CD4-positive, alpha-beta T cell treated with Interferon gamma for 1 hour (primary cell): ENCODE data around the gene RHBDF1.
A peak's percentile ranks its signal among the peaks of the same experiment; 100 is the strongest.
"Not testable (repeated sequence)": the region's sequence is repeated elsewhere in the genome, so short reads cannot be mapped to it uniquely, and the experiment has no call there.

ENCODE experiments used
- DNase-seq: peaks from one replicate; pipeline ENCODE4 v3.0.0-alpha.2; 2020

The RHBDF1 gene

DNA sequence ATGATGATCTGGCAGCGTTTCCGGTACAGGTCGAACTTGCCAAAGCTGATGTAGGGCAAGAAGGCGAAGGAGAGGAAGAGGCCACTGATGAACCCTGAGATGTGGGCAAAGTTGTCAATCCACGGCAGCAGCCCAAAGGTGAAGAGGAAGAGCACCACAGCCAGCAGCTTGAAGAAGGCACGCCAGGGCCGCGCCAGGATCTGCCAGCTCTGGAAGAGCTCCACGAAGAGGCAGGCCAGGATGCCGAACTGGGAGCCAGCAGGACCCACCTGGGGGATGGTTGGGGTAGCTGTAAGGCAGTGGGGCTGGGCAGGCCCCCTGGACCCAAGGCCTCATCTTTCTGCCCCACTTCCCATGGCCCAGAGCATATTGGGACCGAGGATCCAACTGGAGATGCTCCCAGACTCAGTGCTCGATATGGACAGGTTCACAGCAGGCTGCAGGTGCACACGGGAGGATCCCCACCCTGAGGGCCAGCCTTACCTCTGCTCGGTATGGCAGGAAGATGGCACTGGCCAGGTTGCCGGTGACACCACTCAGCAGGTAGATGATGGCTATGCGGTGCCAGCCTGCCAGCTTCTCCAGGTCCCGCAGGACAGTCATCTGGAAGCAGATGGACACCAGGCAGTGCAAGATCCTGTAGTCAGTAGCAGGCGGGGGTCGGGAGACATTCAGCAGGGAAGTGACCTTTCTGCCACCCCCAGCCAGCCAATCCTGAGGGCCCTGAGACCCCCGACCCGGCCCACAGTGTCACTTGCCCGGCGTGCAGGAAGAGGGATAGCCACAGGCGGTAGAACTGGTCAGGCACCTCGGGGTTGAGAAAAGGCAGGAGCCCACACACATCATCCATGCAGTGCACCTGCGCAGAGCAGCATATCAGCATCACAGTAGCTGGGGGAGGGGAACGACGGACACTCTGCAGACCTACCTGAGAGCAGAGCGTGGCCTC is 13.7 kb downstream of the RHBDF1 start:
- no peak for DNase-seq

GRCh38 chr16:57711-58110 is 14.7 kb downstream of the RHBDF1 start:
- no peak for DNase-seq

DNA sequence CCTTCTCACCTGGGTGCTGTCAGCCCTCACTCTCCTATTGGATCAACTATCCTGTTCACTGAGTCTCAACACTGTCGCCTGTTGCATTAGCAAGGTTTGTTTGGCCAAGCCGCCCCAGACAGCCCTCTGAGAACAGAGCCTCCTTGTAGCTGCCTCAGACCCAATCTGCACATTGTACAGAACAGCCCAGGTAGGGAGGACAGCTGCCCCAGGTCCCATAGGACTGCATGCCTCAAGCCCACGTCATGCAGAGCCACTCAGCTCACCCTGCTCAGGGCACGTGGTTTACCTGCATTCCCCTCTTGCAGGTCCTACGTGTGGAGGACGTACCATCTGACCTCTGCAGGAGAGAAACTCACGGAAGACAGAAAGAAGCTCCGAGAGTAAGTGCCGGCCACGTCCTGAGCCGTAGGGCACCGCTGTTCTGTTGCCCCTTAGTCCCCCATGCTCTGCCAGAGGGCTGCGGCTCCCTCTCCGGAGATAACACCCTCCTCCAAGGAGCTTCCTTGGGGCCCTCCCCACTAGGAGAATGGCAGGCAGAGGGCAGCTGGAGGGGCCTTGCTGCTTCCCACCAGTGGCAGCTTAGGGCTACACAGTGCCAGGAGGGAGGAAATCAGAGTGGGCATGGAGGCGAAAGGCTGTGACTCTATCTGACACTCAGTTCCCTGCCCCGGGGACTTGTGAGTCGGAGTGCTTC is 16.1 kb downstream of the RHBDF1 start:
- no peak for DNase-seq

DNA sequence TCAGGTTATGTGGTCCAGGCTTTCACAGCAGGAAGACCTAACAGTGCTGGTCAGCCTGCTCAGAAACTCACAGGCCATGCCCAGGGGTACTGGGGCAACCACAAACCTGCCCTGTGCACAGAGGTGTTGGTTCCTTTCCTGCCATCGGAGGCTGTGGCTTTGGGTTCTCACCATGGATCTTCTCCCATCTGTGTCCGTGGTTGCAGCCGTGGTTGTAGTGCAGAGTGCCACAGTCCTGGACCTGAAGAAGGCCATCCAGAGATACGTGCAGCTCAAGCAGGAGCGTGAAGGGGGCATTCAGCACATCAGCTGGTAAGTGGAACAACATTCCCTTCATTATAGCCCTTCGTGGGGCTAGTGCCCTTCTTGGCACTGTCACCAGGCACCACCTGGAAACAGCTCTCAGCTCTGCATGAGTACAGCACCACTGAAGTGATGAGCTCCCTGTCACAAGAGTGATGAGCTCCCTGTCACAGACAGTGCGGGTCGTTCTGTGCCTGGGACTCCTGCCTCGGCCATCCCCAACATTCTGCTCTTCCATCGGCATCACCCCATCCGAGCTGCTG is 16.8 kb downstream of the RHBDF1 start:
- no peak for DNase-seq

- no peak for DNase-seq
These were observed 18.2 kb downstream of the RHBDF1 start for GRCh38 chr16:54237-54581.

DNA sequence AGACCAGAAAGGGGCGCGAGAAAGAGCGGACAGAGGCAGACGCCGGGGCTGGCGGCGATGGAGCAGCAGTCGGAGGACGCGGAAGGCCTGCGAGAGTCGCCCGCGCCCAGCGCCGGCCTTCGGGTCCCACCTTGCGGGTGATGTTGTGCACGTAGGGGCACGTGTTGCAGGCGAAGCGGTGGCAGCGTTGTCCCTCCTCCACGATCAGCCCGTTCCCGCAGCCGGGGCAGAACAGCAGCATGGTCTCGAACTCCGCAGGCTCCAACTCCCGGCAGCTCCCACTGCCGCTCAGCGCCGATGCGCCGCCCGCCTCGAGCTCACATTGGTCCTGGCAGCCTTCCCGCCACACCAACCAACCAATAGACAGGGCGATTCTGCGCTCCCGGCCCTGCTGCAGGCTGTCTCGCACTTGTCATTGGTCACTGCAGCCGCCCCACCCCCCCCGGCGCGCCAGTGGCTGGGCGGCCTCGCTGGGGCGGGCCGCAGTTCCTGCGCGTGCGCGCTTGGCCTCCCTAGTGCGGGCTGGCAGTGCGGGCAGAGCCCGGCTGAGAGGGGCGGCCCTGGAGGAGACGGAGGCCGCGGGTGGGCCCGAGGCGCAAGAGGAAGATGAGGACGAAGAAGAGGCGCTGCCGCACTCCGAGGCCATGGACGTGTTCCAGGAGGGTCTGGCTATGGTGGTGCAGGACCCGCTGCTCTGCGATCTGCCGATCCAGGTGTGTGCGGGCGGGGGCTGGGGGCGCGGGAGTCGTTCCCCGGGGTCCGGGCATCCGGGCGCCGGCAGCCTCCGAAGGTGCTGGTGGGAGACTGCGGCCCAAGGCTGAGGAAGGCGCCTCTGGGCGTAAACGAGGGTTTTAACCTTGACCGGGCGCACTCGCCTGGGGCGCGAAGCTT is 18.8 kb downstream of the RHBDF1 start, which contains the start of the genes POLR3K and SNRNP25:
POLR3K (minus strand) TSS at position 263 of the 891 bp plus-strand sequence; CDS start at position 241, 22 bp downstream.
SNRNP25 (plus strand) TSS at position 483 of the 891 bp plus-strand sequence; CDS start at position 672, 189 bp downstream.
- peak; percentile 98 for DNase-seq

DNA sequence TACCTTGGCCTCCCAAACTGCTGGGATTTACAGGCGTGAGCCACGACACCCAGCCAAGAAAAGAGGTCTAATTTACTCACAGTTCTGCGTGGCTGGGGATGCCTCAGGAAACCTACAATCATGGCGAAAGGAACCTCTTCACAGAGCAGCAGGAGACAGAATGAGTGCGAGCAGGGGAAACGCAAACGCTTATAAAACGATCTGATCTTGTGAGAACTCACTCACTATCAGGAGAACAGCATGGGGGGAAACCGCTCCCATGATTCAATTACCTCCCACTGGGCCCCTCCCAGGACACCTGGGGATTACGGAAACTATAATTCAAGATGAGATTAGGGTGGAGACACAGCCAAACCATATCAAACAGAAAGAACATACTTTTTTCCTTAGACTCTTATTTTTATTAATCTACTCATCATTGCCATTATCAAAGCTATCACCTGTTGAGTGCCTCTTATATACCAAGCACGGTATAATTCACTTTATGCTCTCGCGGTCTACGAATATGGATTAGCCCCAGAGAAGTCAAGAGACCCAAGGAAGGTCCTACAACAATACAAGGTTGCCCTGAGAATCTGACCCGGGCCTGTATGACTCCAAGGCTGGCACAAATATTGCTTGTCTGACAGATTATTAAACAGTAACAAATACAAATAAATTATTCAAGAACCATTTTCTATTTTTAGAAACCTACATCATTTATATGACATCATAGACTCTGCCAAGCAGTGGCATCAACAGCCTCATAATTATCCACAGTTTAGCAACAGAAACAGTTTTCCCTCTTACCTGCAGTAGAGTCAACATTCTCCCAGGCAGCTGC is 21.5 kb downstream of the RHBDF1 start:
- no peak for DNase-seq

DNA sequence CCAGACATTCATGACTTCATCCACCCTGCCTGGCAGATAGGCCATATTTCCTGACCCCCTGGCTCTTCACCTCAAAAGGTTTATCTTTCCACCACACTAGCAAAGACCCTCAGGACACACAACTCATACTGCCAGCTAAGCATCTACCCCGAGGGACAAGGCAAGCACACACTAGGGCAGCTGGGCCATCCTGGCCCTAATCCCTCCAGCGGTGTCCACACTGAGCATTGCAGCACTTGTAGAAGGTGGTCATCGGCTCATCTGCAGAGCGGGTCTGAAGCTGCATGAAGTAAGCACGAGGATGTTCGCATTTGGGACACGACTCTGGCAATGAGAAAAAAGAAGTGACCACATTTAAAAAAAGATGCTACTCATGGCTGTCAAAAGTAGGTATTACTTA is 25.2 kb downstream of the RHBDF1 start:
- DNase-seq, result no peak

DNA sequence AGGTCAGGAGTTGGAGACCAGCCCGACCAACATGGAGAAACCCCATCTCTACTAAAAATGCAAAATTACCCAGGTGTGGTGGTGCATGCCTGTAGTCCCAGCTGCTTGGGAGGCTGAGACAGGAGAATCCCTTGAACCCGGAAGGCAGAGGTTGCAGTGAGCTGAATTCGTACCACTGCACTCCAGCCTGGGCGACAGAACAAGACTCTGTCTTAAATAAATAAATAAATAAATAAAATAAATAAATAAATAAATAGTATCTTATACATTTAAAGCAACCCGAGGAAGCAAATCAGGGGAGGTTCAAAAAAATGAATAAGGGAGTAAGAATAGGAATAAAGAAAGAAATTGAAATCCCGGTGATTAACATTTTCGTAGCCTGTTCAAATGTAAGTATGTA is 25.9 kb downstream of the RHBDF1 start:
- DNase-seq, result not testable (repeated sequence)

DNA sequence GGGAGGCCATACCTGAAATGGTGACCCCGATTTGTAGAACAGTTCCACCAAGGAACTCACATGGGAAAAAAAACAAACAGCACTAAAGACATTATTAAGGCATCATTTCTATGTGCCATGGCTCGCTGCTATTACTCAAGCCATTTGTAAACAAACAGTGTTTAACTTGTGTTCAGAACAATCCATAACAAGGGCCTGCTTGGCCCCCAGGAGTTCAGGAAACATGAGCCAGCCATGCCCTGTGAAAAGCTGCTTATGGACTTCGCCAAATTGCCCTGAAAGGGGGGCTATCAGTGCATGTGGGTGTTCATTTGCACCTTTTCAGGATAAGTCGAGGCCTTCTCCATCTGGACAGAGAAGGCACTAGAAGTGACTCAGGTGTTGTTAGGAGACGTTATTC is 27.0 kb downstream of the RHBDF1 start:
- no peak for DNase-seq

DNA sequence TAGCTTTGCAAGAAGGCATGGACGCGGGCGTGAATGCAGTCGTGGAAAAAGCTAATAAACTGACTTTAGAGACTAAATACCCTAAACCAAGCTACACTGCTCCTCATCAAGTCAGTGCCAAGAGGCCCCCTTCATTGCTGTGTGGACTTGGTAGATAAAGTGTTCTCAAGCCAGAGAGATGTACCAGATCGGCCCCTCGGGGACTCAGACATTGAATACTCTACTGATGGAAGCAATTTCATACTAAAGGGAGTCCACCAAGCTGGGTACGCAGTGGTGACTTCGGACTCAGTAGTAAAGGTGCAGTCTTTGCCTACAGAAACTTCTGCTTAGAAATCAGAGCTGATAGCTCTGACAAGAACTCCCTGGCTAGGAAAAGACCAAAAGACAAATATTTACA is 27.8 kb downstream of the RHBDF1 start:
- no peak for DNase-seq

DNA sequence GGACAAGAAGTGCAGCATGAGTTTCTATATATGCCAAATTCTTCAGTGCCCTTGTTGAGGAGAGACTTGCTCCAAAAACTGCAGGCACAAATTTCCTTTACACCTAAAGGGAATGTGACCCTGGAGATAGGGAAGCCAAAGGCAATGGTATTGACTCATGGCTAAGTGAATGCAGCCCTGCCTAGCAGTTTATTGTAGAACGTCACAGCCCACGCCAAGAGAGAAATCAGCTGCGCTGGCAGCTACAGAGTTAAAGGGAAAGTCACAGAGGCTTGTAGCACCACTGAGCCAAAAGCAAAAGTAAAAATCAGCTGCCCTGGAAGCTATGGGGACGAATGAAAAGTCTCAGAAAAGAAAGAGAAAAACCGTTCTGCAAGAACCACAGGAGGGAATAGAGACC is 29.1 kb downstream of the RHBDF1 start:
- DNase-seq, result no peak

GRCh38 chr16:42691-43090 is 29.7 kb downstream of the RHBDF1 start:
- no peak for DNase-seq

GRCh38 chr16:42069-42457 is 30.4 kb downstream of the RHBDF1 start:
- no peak for DNase-seq

- no peak for DNase-seq
These were observed 30.9 kb downstream of the RHBDF1 start for GRCh38 chr16:41439-42068.

DNA sequence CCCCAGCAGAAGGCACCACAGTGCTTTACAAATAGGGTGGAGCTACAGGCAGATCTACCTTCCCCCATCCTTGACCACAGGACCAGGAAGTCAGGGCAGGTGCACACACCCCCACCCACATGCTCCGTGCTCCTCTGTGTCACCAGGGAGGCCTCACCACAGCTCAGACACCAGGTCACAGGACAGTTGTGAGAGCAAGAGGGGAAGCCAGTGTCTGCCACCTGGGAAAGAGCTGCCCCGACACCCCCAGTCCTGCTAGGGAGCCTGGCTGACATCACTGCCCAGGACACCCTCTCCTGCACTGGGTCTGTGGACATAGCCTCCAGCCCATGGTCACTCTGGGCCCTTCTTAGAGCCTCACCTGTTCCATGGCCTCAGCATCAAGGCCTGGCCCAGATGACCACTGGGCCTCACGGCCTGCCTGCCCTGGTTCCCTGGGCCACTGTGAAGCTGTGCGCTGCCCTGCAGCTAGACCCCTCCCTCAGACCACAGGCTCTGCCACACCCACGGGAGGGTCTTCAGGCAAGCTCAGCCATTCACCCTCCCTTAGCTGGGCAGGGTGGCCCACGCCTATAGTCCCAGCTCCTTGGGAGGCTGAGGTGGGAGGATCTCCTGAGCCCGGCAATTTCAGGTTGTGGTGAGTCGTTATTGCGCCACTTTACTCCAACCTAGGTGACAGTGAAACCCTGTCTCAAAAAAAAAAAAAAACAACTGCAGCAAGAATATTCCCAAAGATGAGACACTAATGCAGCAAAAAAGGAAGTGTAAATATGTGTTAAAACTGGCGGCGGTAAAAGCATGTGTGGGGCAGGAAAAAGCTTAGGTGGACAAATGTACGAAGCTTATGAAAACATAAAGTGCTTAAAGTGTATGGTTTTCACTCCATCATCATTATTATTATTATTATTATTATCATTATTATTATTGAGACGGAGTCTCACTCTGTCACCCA is 33.2 kb downstream of the RHBDF1 start:
- peak; percentile 81 for DNase-seq

GRCh38 chr16:38206-38605 is 34.2 kb downstream of the RHBDF1 start:
- DNase-seq, result not testable (repeated sequence)

GRCh38 chr16:37511-37910 is 34.9 kb downstream of the RHBDF1 start:
- peak; percentile 18 for DNase-seq

GRCh38 chr16:36336-36984 is 36.0 kb downstream of the RHBDF1 start:
- DNase-seq, result no peak
